Epithelial cell of esophagus (primary cell): ENCODE data around the gene MTMR12.

Source experiments
- DNase-seq: peaks from one replicate; pipeline ENCODE4 v3.0.0; 2010; ENCODE audit warnings: low read depth
- H3K4me3 ChIP-seq: 2 replicates; pipeline ENCODE4 v1.5.1; 2011; ENCODE audit warnings: mild to moderate bottlenecking, low read length, control low read depth
- TF ChIP-seq, protein P1 (sequence below): IDR thresholded peaks from 2 replicates; pipeline ENCODE4 v1.5.1; 2011; ENCODE audit warnings: low read depth, mild to moderate bottlenecking, low read length, control low read depth, inconsistent platforms; ENCODE audit not compliant: insufficient read depth; ENCODE audit errors: missing control alignments

MTMR12 gene, protein sequence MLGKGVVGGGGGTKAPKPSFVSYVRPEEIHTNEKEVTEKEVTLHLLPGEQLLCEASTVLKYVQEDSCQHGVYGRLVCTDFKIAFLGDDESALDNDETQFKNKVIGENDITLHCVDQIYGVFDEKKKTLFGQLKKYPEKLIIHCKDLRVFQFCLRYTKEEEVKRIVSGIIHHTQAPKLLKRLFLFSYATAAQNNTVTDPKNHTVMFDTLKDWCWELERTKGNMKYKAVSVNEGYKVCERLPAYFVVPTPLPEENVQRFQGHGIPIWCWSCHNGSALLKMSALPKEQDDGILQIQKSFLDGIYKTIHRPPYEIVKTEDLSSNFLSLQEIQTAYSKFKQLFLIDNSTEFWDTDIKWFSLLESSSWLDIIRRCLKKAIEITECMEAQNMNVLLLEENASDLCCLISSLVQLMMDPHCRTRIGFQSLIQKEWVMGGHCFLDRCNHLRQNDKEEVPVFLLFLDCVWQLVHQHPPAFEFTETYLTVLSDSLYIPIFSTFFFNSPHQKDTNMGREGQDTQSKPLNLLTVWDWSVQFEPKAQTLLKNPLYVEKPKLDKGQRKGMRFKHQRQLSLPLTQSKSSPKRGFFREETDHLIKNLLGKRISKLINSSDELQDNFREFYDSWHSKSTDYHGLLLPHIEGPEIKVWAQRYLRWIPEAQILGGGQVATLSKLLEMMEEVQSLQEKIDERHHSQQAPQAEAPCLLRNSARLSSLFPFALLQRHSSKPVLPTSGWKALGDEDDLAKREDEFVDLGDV

DNA sequence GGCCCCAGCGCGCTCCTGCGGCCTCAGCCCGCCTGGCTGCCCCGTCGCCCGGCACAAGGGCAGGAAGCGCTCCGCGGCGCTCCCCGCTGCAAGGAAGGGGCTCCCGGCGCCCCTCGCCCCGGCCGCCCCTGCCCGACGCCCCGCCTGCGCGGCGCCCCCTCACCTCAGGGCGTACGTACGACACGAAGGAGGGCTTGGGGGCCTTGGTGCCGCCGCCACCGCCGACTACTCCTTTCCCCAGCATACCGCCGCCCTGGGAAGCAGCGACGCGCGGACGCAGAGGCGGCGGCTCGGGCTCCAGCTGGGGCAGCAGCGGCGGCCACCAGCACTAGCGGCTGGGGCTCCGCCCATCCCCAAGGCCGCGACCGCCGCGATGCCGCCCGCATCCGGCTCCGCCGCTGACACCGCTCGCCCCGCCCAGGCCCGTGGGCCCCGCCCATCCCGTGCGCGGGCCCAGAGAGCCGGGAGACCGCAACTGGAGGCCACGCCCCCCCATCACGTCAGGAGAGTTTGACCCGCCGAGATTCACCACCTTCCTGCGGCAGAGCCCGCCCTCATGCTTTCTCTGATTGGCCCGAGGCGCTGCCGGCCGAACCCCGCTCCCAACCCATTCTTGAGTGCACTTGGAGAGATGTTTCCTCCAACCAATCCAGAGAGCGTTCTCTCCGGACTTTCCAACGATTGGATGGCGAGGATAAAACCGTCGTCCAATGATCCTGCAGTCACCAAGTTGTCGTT lies at the start of gene MTMR12:
TSS of gene MTMR12 (minus strand) at position 345 of the 738 bp plus-strand sequence. CDS start at position 244, 101 bp downstream.
- TF ChIP-seq, protein P1, sequence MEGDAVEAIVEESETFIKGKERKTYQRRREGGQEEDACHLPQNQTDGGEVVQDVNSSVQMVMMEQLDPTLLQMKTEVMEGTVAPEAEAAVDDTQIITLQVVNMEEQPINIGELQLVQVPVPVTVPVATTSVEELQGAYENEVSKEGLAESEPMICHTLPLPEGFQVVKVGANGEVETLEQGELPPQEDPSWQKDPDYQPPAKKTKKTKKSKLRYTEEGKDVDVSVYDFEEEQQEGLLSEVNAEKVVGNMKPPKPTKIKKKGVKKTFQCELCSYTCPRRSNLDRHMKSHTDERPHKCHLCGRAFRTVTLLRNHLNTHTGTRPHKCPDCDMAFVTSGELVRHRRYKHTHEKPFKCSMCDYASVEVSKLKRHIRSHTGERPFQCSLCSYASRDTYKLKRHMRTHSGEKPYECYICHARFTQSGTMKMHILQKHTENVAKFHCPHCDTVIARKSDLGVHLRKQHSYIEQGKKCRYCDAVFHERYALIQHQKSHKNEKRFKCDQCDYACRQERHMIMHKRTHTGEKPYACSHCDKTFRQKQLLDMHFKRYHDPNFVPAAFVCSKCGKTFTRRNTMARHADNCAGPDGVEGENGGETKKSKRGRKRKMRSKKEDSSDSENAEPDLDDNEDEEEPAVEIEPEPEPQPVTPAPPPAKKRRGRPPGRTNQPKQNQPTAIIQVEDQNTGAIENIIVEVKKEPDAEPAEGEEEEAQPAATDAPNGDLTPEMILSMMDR = no peak
- H3K4me3 ChIP-seq = peak within 1 kb of the TSS; percentile 75
- peak; percentile 100 for DNase-seq

DNA sequence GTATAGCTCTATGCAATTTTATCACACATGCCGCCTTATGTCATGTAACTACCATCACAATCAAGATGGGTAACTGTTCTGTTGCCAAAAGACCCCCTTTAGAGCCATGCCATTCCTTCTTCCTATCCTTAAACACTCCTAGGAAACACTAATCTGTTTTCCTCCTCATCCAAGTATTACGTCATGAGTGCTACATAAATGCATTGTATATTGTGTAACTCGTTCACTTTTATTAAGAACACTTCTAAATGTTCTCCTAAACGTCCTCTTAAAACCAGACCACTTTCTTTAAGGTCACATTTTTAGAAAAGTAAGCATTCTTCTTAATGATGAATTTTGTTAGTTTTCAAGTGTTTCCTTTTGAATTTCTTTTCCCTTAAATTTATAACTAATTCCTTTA lies 49.8 kb upstream of the MTMR12 start:
- TF ChIP-seq, protein P1 = no peak
- no peak overlapping the region for H3K4me3 ChIP-seq
- no peak for DNase-seq

DNA sequence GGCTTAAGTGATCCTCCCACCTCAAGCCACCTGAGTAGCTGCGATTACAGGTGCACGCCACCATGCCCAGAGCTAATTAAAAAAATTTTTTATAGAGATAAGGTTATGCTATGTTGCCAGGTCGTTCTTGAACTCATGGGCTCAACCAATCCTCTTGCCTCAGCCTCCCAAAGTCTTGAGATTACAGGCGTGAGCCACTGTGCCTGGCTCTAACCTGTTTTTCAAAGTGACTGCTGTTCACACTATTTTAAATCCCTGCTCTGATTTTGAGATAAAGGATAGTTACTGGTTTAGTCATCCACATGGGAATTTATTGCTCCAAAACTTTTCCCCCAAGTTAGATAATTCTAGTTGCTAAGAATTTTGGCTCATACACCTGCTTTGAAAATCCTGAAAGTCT lies 48.2 kb upstream of the MTMR12 start:
- TF ChIP-seq, protein P1 = no peak
- H3K4me3 ChIP-seq = no peak overlapping the region
- no peak for DNase-seq

- TF ChIP-seq, protein P1 = no peak
- DNase-seq = no peak
- no peak overlapping the region for H3K4me3 ChIP-seq
Measured at GRCh38 chr5:32358611-32359010, 45.9 kb upstream of the MTMR12 start.

DNA sequence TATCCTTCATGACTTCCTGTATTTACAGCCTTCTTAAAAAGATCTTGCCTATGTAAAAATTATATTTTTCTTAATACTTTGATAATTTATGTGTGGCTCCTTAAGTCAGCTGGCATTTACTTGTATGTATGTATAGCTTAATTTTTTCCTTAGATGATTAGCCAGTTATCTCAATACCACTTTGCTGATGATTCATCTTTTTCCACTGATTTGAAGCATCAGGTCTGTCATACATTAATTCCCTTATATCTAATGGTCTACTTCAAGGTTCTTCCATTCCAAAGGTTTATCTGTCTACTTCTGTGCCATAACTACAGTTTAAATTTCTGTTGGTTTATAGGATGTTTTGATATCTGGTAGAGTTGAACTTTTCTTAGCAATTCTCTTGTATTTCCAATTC lies 44.9 kb upstream of the MTMR12 start:
- no peak for DNase-seq
- TF ChIP-seq, protein P1 = no peak
- H3K4me3 ChIP-seq = no peak overlapping the region

DNA sequence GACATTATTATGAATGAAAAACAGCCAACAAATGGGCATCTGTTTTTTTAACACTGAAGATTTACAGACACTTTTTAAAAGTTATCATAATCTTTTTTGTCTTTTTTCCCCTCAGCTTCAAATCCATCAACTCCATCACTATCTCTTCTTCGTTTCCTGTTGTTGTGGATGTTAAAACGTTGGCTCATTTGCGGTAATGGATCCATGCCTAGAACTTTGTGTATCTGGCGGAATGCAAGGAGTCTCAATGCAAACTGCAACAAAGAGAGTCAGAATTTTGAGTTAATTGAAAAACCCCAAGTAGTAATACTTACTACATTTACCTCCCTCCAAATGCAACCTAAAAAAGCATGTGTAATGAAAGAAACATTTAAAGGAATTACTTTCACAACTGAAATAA lies 42.9 kb upstream of the MTMR12 start:
- DNase-seq = no peak
- H3K4me3 ChIP-seq = no peak overlapping the region
- TF ChIP-seq, protein P1 = no peak
